Neural cell (in vitro differentiated cells): Measurements from ENCODE around the gene EQTN. TPM values are rescaled to one million over a fixed set of nuclear protein-coding genes. Genes with fewer than 3 reads are reported as not detected.

Experiments used
- H2AFZ ChIP-seq: fragments of 200-600, 300-800 bp; sonication (generic), shearing (Covaris generic); 2 replicates; pipeline ENCODE4 v1.6.0; 2014; ENCODE audit warnings: low read depth, mild to moderate bottlenecking, antibody characterized with exemption, low read length, moderate library complexity
- H3F3A ChIP-seq: fragments of 200-600 bp; shearing (Covaris generic); 2 replicates; pipeline ENCODE4 v1.6.1; 2016; ENCODE audit warnings: mild to moderate bottlenecking, moderate library complexity, mixed read lengths, antibody characterized with exemption, low read length; ENCODE audit not compliant: insufficient read depth, poor library complexity, severe bottlenecking
- H3K27ac ChIP-seq: fragments of 200-600, 300-800 bp; sonication (generic), shearing (Covaris generic); 2 replicates; pipeline ENCODE4 v1.5.1; 2014; ENCODE audit warnings: mild to moderate bottlenecking, low read length, moderate library complexity
- H3K27me3 ChIP-seq: fragments of 300-800, 200-600 bp; sonication (generic), shearing (Covaris generic); 2 replicates; pipeline ENCODE4 v1.6.0; 2014; ENCODE audit warnings: mild to moderate bottlenecking, low read depth, low read length, moderate library complexity; ENCODE audit not compliant: insufficient read depth
- H3K36me3 ChIP-seq: fragments of 300-800, 200-600 bp; sonication (generic), shearing (Covaris generic); 2 replicates; pipeline ENCODE4 v1.5.1; 2014; ENCODE audit warnings: mild to moderate bottlenecking, antibody characterized with exemption, low read length, moderate library complexity; ENCODE audit not compliant: insufficient read depth
- H3K4me2 ChIP-seq: fragments of 300-800, 200-600 bp; sonication (generic), shearing (Covaris generic); 2 replicates; pipeline ENCODE4 v1.6.0; 2014; ENCODE audit warnings: mild to moderate bottlenecking, low read length
- H3K4me3 ChIP-seq: fragments of 300-800, 200-600 bp; sonication (generic), shearing (Covaris generic); 2 replicates; pipeline ENCODE4 v1.5.1; 2014; ENCODE audit warnings: mild to moderate bottlenecking, low read length, moderate library complexity
- H3K79me2 ChIP-seq: fragments of 200-600 bp; shearing (Covaris generic); replicated peaks from 2 replicates; pipeline ENCODE4 v1.6.0; 2014; ENCODE audit warnings: mild to moderate bottlenecking, low read length, moderate library complexity; ENCODE audit not compliant: insufficient read depth
- H3K9ac ChIP-seq: fragments of 300-800, 200-600 bp; sonication (generic), shearing (Covaris generic); 2 replicates; pipeline ENCODE4 v1.6.1; 2016; ENCODE audit warnings: mild to moderate bottlenecking, low read length, mixed read lengths
- H3K9me2 ChIP-seq: fragments of 200-600 bp; shearing (Covaris generic); 2 replicates; pipeline ENCODE4 v1.6.1; 2016; ENCODE audit warnings: mild to moderate bottlenecking, low read length, mixed read lengths; ENCODE audit not compliant: insufficient read depth
- H3K9me3 ChIP-seq: fragments of 200-600, 300-800 bp; sonication (generic), shearing (Covaris generic); 2 replicates; pipeline ENCODE4 v1.6.1; 2016; ENCODE audit warnings: mild to moderate bottlenecking, mixed run types, low read length, moderate library complexity, mixed read lengths
- H4K20me1 ChIP-seq: fragments of 200-600 bp; shearing (Covaris generic); 2 replicates; pipeline ENCODE4 v1.6.1; 2016; ENCODE audit warnings: mild to moderate bottlenecking, mixed run types; ENCODE audit not compliant: insufficient read depth
- CTCF ChIP-seq: fragments of 450-650 bp; IDR thresholded peaks from 2 replicates; pipeline ENCODE4 v1.5.1; 2014; ENCODE audit warnings: antibody characterized with exemption, mild to moderate bottlenecking, moderate library complexity; ENCODE audit not compliant: poor library complexity, severe bottlenecking
- EP300 ChIP-seq: fragments of 450-650 bp; conservative IDR thresholded peaks from 2 replicates; pipeline ENCODE4 v1.6.1; 2014; ENCODE audit warnings: antibody characterized with exemption, mild to moderate bottlenecking, moderate library complexity; ENCODE audit not compliant: poor library complexity, severe bottlenecking
- EZH2 ChIP-seq: fragments of 200-600, 300-800 bp; shearing (Covaris generic), sonication (generic); IDR thresholded peaks from 2 replicates; pipeline ENCODE4 v1.6.1; 2014; ENCODE audit warnings: antibody characterized with exemption, low read length, borderline replicate concordance, mild to moderate bottlenecking; ENCODE audit not compliant: insufficient read depth, poor library complexity, severe bottlenecking
- MXI1 ChIP-seq: fragments of 450-650 bp; conservative IDR thresholded peaks from 2 replicates; pipeline ENCODE4 v1.6.1; 2014; ENCODE audit warnings: antibody characterized with exemption, mild to moderate bottlenecking; ENCODE audit not compliant: poor library complexity, severe bottlenecking
- POLR2AphosphoS5 ChIP-seq: IDR thresholded peaks from 2 replicates; pipeline ENCODE4 v1.6.1; 2012
- RAD21 ChIP-seq: fragments of 450-650 bp; conservative IDR thresholded peaks from 2 replicates; pipeline ENCODE4 v1.6.1; 2014; ENCODE audit warnings: antibody characterized with exemption, mild to moderate bottlenecking, moderate library complexity
- SMC3 ChIP-seq: fragments of 450-650 bp; conservative IDR thresholded peaks from 2 replicates; pipeline ENCODE4 v1.6.1; 2014; ENCODE audit warnings: antibody characterized with exemption, mild to moderate bottlenecking, moderate library complexity; ENCODE audit not compliant: poor library complexity
- TAF1 ChIP-seq: IDR thresholded peaks from 2 replicates; pipeline ENCODE4 v1.6.1; 2012; ENCODE audit warnings: low read depth
- polyA plus RNA-seq: library from polyadenylated mRNA; depleted of rRNA; stranded (reverse); fragments of >200 nt; gene quantifications from 2 replicates; pipeline ENCODE4 v1.2.3, GENCODE V29; 2014
- TF ChIP-seq, protein P1 (sequence below): IDR thresholded peaks from 2 replicates; pipeline ENCODE4 v1.6.1; 2012; ENCODE audit warnings: borderline replicate concordance

EQTN gene
- polyA plus RNA-seq, 1 donor from 2014 or later: not detected

GRCh38 chr9:27341545-27342294, 44.8 kb upstream of the EQTN start:
- no peak for TF ChIP-seq TAF1
- no peak for TF ChIP-seq RAD21
- TF ChIP-seq, protein P1, sequence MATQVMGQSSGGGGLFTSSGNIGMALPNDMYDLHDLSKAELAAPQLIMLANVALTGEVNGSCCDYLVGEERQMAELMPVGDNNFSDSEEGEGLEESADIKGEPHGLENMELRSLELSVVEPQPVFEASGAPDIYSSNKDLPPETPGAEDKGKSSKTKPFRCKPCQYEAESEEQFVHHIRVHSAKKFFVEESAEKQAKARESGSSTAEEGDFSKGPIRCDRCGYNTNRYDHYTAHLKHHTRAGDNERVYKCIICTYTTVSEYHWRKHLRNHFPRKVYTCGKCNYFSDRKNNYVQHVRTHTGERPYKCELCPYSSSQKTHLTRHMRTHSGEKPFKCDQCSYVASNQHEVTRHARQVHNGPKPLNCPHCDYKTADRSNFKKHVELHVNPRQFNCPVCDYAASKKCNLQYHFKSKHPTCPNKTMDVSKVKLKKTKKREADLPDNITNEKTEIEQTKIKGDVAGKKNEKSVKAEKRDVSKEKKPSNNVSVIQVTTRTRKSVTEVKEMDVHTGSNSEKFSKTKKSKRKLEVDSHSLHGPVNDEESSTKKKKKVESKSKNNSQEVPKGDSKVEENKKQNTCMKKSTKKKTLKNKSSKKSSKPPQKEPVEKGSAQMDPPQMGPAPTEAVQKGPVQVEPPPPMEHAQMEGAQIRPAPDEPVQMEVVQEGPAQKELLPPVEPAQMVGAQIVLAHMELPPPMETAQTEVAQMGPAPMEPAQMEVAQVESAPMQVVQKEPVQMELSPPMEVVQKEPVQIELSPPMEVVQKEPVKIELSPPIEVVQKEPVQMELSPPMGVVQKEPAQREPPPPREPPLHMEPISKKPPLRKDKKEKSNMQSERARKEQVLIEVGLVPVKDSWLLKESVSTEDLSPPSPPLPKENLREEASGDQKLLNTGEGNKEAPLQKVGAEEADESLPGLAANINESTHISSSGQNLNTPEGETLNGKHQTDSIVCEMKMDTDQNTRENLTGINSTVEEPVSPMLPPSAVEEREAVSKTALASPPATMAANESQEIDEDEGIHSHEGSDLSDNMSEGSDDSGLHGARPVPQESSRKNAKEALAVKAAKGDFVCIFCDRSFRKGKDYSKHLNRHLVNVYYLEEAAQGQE: no peak
- no peak for TF ChIP-seq SMC3
- TF ChIP-seq EZH2: no peak
- TF ChIP-seq CTCF: no peak
- TF ChIP-seq POLR2AphosphoS5: no peak
- no peak for TF ChIP-seq MXI1
- TF ChIP-seq EP300: no peak
- no peaks in the 10 kb centered on the region for H4K20me1 ChIP-seq
- no peaks in the 10 kb centered on the region for H3K9me2 ChIP-seq
- H2AFZ ChIP-seq: no peak overlapping the region
- no peak overlapping the region for H3K9ac ChIP-seq
- H3K4me2 ChIP-seq: no peak overlapping the region
- no peaks in the 10 kb centered on the region for H3K9me3 ChIP-seq
- H3K27ac ChIP-seq: no peak overlapping the region
- peaks cover 3% of the 10 kb centered on the region for H3K79me2 ChIP-seq
- no peaks in the 10 kb centered on the region for H3K36me3 ChIP-seq
- H3F3A ChIP-seq: no peaks in the 10 kb centered on the region
- no peaks in the 10 kb centered on the region for H3K27me3 ChIP-seq
- no peak overlapping the region for H3K4me3 ChIP-seq

- no peak overlapping the region for H3K27ac ChIP-seq
- H2AFZ ChIP-seq: no peak overlapping the region
- no peaks in the 10 kb centered on the region for H3K36me3 ChIP-seq
- no peak overlapping the region for H3K4me3 ChIP-seq
- H3K9me2 ChIP-seq: no peaks in the 10 kb centered on the region
- H3K27me3 ChIP-seq: no peaks in the 10 kb centered on the region
- TF ChIP-seq TAF1 (no peak), MXI1 (no peak), RAD21 (no peak), EP300 (no peak), CTCF (no peak), SMC3 (no peak), EZH2 (no peak), POLR2AphosphoS5 (no peak)
- TF ChIP-seq, protein P1: no peak
- H3K9ac ChIP-seq: no peak overlapping the region
- peaks cover 3% of the 10 kb centered on the region for H3K79me2 ChIP-seq
- H4K20me1 ChIP-seq: no peaks in the 10 kb centered on the region
- no peak overlapping the region for H3K4me2 ChIP-seq
- no peaks in the 10 kb centered on the region for H3F3A ChIP-seq
- no peaks in the 10 kb centered on the region for H3K9me3 ChIP-seq
Observed at GRCh38 chr9:27340961-27341511, 44.1 kb upstream of the EQTN start.
